ENCODE results near the gene MRPL52.
"Not testable (repeated sequence)": the region's sequence is repeated elsewhere in the genome, so short reads cannot be mapped to it uniquely, and the experiment has no call there.

Gene MRPL52

DNA sequence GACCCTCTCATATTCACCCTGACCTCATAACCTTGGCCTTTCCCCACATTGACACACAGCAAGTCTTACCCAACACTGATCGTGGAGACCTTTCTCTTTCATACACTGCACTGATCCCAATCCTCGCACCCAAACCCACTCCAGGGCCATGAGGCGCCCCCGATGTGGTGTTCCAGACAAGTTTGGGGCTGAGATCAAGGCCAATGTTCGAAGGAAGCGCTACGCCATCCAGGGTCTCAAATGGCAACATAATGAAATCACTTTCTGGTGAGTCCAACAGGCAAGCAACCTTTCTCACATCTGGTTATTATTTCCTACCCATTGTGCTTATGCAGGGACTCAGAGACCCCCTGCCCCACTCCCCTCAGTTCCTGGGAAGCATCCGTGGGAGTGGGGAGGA is 12.1 kb downstream of the MRPL52 start:
- DNase-seq = no peak

DNA sequence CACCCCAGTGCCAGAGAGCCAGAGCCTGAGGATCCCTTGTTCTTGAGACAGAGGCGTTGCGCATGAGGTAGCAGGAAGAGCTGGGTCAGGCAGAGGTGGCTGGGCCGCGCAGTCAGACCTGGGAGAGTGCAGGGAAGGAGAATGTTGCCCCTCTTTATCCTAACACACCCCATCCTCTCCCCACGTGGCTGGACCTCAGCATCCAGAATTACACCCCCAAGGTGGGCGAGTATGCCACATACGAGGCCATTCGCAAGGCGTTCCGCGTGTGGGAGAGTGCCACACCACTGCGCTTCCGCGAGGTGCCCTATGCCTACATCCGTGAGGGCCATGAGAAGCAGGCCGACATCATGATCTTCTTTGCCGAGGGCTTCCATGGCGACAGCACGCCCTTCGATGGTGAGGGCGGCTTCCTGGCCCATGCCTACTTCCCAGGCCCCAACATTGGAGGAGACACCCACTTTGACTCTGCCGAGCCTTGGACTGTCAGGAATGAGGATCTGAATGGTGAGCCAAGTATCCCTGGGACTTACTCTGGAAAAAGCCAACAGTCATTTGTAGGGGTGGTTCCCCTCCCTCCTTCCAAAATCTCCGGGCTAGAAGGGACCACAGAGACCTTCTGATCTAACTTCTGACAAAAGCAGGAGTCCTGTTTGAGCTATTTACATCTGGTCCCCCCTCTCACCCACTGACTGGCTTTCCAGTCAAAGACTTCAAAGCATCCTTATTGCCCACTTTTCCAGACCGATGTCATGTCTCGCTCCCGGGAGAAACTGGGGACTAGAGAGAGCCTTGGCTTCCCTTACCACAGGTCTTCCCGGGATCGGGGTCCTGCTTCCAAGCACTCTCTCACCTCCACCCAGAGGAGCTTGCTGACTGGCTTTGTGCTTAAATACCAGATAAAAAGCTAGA is 12.8 kb downstream of the MRPL52 start:
- no peak for DNase-seq

DNA sequence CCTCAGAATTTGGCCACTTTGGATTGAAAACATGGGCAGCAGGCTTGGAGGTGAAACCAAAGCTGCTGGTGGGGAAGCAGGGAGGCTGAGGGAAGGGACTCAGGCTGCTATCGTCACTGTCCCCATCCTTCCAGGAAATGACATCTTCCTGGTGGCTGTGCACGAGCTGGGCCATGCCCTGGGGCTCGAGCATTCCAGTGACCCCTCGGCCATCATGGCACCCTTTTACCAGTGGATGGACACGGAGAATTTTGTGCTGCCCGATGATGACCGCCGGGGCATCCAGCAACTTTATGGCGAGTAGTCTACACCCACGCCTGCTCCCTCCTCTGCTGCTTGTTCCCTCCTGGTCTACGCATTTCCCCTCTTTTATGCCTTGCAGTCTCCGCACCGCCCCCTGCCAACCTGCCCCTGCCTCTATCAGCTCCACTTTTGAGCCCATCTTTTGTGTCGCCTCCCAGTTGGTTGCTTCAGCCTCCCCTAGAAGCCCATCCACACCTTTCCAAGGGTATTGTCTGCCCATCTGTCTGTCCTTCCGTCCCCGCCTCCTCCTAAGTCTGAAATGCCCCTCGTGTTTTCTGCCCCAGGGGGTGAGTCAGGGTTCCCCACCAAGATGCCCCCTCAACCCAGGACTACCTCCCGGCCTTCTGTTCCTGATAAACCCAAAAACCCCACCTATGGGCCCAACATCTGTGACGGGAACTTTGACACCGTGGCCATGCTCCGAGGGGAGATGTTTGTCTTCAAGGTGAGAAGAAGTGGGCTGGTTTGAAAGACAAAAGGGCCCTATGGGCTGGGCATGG is 13.6 kb downstream of the MRPL52 start:
- no peak for DNase-seq

GRCh38 chr14:22844221-22845102 is 14.8 kb downstream of the MRPL52 start:
- DNase-seq = no peak

DNA sequence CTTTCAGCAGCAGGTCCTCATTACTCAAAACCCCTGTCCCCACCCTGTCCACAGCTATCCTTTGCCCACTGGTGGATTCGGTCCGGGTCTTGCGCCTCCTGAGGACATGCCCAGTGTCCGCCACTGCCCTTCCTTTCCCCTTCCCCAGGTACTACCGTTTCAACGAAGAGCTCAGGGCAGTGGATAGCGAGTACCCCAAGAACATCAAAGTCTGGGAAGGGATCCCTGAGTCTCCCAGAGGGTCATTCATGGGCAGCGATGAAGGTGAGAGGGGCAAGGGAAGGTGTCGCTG is 15.4 kb downstream of the MRPL52 start:
- DNase-seq = no peak

DNA sequence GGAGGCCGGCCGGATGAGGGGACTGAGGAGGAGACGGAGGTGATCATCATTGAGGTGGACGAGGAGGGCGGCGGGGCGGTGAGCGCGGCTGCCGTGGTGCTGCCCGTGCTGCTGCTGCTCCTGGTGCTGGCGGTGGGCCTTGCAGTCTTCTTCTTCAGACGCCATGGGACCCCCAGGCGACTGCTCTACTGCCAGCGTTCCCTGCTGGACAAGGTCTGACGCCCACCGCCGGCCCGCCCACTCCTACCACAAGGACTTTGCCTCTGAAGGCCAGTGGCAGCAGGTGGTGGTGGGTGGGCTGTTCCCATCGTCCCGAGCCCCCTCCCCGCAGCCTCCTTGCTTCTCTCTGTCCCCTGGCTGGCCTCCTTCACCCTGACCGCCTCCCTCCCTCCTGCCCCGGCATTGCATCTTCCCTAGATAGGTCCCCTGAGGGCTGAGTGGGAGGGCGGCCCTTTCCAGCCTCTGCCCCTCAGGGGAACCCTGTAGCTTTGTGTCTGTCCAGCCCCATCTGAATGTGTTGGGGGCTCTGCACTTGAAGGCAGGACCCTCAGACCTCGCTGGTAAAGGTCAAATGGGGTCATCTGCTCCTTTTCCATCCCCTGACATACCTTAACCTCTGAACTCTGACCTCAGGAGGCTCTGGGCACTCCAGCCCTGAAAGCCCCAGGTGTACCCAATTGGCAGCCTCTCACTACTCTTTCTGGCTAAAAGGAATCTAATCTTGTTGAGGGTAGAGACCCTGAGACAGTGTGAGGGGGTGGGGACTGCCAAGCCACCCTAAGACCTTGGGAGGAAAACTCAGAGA is 16.3 kb downstream of the MRPL52 start:
- no peak for DNase-seq

DNA sequence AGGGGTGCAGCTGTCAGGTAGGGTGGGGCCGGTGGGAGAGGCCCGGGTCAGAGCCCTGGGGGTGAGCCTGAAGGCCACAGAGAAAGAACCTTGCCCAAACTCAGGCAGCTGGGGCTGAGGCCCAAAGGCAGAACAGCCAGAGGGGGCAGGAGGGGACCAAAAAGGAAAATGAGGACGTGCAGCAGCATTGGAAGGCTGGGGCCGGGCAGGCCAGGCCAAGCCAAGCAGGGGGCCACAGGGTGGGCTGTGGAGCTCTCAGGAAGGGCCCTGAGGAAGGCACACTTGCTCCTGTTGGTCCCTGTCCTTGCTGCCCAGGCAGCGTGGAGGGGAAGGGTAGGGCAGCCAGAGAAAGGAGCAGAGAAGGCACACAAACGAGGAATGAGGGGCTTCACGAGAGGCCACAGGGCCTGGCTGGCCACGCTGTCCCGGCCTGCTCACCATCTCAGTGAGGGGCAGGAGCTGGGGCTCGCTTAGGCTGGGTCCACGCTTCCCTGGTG is 17.2 kb downstream of the MRPL52 start:
- DNase-seq = no peak

DNA sequence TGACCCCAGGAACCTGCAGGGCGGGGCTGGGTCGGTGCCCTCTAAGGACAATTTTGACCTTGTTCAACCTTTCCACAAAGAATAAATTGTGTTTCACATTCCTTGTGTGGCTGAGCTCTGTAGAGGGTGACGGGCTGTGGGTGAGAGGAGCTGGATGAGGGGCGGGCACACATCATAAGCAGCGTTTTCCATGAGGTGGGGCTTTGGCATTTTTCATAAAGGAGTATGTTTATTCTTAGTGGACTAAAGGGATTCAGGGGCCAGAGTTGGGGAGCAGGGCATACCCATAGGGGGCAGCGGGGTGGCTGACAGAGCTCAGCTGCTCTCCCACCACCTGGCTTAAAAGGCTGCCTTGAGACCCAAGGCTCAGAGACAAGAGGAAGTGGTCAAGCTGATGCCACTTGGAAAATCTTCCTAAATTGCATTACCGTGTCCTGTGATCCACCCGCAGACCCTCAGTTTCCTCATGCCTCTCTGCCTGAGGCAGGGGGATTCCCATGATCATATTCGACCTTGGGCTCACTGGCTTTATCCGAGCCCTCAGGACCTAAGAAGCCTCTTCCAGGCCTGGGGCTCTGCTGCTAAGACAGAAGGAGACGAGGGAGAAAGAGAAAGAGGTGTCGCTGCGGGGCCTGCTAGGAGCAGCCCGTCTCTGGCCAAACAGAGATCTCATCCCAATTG is 18.1 kb downstream of the MRPL52 start:
- no peak for DNase-seq

DNA sequence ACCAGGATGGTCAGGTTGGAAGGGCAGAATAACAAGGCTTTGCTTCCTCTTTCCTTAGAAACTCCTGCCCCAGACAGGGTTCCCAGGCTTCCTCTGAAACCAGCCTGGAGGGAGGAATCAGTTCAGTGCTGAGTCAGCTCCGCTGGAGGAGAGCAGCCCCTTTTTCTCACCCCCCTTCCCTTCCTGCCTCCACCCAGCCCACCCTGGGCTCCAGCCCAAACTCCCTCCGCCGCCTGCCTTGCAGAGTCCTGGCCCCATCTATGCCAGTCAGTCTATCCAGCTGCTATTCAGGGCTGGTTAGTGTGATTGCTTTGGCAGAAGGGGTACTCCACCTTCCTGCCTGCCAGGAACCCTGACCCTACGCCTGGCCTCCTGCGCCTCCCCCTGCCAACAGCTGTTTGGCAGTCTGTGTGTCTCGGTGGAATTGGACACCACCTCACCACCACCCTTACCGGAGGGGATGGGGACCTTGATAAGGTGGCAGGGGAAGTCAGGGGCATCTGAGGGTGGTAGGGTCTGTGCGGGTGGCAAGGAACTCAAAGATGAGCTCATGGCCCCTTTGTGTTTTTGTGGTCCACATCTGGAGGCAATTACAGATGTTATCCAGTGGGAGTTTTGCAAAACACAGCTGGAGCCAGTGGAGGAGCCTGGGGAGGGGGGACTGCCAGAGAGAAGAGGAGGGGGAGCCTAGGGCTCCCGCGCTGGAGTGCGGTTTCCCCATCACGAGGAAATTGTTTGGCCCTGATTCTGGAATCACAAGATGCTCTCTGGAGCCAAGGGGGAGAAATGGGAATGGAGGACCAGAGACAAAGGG is 18.9 kb downstream of the MRPL52 start:
- no peak for DNase-seq

GRCh38 chr14:22849212-22849819 is 19.6 kb downstream of the MRPL52 start:
- DNase-seq = no peak

- DNase-seq = peak; percentile 81
Measured at GRCh38 chr14:22850944-22851764, 21.5 kb downstream of the MRPL52 start.

GRCh38 chr14:22852178-22852577 is 22.5 kb downstream of the MRPL52 start:
- not testable (repeated sequence) for DNase-seq

- DNase-seq = no peak
Measured at GRCh38 chr14:22852599-22852939, 22.9 kb downstream of the MRPL52 start.

DNA sequence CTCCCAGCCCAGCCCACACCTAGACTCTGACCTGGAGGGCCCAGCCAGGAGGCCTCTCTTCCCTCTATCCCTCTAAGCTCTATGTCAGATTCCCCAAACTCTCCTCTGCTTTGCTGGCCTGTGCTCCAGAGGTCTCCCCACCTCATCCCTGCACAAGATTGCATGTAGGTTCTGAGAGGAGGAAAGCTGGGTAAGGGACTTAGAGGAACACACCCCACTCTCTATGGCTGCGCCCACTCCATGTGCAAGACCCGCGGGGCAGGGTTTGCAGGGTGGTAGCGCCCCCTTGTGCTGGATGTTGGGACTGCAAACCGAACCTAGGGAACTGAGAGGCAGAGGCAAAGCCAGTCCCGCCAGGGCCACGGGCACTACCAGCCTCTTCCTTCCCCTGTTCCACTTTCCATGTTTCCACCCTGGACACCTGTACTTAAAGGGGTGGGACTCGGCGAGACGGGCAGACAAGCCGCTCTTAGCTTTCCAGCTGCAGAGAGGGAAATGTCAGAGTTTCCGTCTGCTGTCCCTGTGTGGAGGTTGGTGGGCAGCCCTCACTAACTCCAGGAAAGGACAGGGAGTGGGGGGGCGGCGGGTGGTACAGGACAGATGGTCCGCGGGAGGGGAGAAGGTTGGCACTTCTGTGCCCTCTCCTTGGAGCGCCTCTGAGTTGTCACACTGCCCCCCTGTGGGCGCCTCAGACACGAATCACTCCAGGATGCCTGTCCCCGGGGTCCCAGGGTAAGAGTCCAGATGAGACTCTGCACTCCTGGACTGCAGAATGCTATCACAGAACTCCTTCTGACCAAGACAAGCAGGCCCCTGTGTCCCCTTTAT is 23.5 kb downstream of the MRPL52 start:
- DNase-seq = peak; percentile 72

DNA sequence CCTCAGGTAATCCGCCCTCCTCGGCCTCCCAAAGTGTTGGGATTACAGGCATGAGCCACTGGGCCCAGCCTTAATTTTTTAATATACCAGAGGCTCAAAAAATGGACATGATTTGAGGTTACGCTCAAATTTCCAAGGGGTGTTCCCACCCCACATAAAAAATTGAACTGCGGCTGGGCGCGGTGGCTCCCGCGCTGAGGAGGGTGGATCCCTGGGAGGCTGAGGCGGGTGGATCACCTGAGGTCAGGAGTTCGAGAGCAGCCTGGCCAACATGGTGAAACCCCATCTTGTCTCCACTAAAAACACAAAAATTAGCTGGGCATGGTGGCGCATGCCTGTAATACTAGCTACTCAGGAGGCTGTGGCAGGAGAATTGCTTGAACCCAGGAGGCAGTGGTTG is 24.6 kb downstream of the MRPL52 start:
- not testable (repeated sequence) for DNase-seq

DNA sequence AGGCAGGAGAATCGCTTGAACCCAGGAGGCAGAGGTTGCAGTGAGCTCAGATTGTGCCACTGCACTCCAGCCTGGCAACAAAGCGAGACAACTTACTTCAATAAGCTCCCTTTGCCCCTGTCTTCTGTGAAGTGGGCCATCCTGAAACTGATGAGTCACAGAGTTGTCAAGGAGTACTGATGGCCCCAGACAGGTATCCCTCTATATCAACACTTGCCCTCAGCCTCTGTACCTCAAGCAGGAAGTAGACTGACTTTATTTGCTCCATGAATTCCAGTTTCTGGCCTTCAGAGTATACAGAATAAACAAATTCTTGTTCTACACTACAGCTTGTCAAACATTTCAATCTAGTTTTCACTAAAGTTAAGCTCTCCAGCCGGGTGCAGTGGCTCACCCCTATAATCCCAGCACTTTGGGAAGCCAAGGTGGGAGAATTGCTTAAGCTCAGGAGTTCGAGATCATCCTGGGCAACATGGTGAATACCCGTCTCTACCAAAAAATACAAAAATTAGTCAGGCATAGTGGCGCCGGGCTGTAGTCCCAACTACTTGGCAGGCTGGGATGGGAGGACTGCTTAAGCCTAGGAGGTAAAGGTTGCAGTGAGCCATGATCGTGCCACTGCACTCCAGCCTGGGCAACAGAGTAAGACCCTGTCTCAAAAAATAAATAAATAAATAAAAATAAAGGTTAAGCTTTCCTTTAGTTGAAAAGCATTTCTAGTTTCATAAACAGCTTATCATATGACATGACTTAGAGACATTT is 25.5 kb downstream of the MRPL52 start:
- DNase-seq = no peak

GRCh38 chr14:22856428-22856827 is 26.7 kb downstream of the MRPL52 start:
- DNase-seq = no peak

GRCh38 chr14:22860377-22860776 is 30.7 kb downstream of the MRPL52 start:
- DNase-seq = not testable (repeated sequence)

Measured in NK-92 treated with Interleukin-12 subunit alpha and Interleukin-12 subunit beta, amount 100 ng/mL, for 24 hours (cell line).